RWPE1 (cell line): ENCODE measurements around the gene SMYD3.

ENCODE experiments used
- CTCF ChIA-PET: fragments of 350-600 bp; sonication (Branson Sonifier 250); formaldehyde crosslinking; extraction: SDS; loops from one replicate; lab custom pipeline; 2021; lab: Yijun Ruan, JAX
- POLR2A ChIA-PET: fragments of 400-600 bp; formaldehyde crosslinking; extraction: SDS; loops from one replicate; lab custom pipeline; 2020; ENCODE audit warnings: antibody characterized with exemption; ENCODE audit not compliant: low non-redundant PET; lab: Yijun Ruan, JAX
- DNase-seq: peaks from one replicate; pipeline ENCODE4 v3.0.0; 2012; ENCODE audit warnings: low spot score
- H3K27ac ChIP-seq: fragments of 450-650 bp; 2 replicates; pipeline ENCODE4 v1.5.1; 2017
- TF ChIP-seq, protein P1 (sequence below): fragments of 450-650 bp; conservative IDR thresholded peaks from 2 replicates; pipeline ENCODE4 v1.5.1; 2017; ENCODE audit warnings: low read depth, mild to moderate bottlenecking

The SMYD3 gene

DNA sequence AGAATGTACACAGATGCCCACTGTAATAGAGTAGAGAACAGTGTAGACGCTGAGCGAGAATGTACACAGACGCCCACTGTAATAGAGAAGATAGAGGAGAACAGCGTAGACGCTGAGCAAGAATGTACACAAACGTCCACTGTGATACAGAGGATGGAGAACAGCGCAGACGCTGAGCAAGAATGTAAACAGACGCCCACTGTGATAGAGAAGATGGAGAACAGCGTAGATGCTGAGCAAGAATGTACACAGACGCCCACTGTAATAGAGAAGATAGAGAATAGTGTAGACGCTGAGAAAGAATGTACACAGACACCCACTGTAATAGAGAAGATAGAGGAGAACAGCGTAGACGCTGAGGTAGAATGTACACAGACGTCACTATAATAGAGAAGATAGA is 306.9 kb downstream of the SMYD3 start:
- TF ChIP-seq, protein P1, sequence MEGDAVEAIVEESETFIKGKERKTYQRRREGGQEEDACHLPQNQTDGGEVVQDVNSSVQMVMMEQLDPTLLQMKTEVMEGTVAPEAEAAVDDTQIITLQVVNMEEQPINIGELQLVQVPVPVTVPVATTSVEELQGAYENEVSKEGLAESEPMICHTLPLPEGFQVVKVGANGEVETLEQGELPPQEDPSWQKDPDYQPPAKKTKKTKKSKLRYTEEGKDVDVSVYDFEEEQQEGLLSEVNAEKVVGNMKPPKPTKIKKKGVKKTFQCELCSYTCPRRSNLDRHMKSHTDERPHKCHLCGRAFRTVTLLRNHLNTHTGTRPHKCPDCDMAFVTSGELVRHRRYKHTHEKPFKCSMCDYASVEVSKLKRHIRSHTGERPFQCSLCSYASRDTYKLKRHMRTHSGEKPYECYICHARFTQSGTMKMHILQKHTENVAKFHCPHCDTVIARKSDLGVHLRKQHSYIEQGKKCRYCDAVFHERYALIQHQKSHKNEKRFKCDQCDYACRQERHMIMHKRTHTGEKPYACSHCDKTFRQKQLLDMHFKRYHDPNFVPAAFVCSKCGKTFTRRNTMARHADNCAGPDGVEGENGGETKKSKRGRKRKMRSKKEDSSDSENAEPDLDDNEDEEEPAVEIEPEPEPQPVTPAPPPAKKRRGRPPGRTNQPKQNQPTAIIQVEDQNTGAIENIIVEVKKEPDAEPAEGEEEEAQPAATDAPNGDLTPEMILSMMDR, result no peak
- H3K27ac ChIP-seq, result no peak overlapping the region
- no peak for DNase-seq
- CTCF ChIA-PET, result no interaction called here
- POLR2A ChIA-PET, result no interaction called here

DNA sequence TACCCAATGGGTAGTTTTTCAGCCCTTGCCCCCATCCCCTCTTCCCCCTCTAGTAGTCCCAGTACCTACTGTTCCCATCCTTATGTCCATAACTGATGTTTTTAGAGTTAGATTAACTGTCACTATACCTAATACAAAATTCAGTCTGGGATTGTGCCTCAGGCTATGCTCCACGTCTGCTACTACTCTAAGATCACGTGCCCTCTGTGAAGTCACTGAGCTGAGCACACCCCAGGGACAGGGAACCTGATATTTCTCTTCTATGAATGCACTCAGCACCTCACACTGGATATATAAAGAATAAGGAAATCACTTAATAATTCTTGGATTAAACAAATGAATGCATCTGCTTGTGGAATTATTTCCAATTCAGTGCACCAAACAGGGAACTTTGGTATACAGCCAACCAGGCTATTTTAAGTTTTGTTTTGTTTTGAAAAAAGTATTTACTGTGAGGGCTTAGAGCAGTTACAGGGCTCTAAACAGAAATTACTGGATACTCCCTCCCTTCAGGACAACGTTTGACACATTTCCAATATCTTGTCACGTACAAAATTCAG is 307.9 kb downstream of the SMYD3 start:
- TF ChIP-seq, protein P1, result no peak
- POLR2A ChIA-PET, result no interaction called here
- CTCF ChIA-PET, result interaction anchor here (0.6 kb wide), 1 partner anchor 916 kb away, joined by 3 read pairs; no protein-coding TSS in a partner anchor
- no peak overlapping the region for H3K27ac ChIP-seq
- no peak for DNase-seq

DNA sequence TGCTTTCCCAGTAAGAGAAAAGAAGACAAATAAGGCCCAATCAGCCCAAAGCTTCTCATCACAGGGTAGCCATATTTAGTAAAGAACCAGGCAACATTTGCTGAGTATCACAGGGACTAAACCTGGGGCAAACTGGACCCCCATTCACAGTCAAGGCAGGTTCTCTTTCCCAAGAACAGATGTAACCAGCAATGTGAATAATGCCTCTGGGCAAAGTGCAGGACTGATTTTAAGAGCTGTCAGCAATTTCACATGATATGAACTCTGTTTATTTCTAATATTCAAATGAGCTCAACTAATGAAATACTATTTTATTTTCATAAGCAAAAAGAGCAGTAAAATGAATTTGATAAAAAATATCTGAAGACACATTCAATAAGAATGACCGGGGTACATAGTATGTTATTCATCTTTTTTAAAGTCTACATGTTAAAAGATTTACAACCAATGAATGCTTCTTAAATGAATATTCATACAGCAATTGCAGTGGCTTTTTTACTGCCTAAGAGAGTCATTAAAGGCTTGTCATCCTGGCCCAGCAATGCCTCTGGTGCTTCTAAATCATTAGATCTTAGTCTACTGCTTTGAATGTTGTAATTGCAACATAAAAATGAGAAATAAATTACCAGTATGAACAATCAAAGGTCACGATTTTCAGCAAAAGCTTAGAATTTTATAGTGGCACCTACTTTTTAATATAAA is 308.8 kb downstream of the SMYD3 start:
- H3K27ac ChIP-seq, result no peak overlapping the region
- DNase-seq, result no peak
- TF ChIP-seq, protein P1, result no peak
- ChIA-PET POLR2A (no interaction called here), CTCF (interaction anchor here (0.6 kb wide), 1 partner anchor 915 kb away, joined by 3 read pairs; no protein-coding TSS in a partner anchor)

DNA sequence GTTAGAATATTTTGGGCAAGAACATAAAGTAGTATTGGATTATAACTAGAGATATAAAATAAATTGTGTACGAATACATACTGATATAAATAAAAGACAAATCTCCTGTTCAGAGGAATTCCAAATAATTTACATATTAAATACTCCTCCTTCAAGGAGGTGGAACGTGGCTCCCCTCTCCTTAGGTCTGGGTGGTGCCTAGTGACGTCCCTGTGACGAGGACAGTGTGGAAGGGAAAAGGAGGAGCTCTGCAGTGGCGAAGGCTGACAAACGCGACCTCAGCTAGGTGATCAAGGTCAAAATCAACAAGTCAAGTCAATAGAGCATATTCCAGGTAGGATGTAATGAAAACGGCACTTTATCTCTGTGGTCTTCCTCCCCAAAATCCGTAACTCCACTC is 310.0 kb downstream of the SMYD3 start:
- TF ChIP-seq, protein P1, result no peak
- POLR2A ChIA-PET, result no interaction called here
- DNase-seq, result no peak
- CTCF ChIA-PET, result no interaction called here
- no peak overlapping the region for H3K27ac ChIP-seq

DNA sequence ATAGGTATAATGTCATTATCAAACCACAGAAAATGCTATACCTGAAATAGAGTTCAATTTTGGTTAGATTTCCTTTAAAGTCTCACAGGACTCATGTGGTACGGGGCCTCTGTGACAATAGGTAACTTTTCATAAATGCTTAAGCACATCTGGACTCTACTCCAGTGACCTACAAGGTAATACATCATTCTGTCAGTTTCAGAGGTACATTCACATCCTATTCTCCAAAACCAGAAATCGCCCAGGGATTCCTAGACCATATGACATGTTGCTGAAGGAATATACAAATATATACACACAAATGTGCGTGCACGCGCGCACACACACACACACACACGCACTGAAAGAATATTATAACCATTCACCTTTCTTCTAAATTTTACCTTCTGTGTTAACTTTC is 311.8 kb downstream of the SMYD3 start:
- ChIA-PET CTCF (no interaction called here), POLR2A (no interaction called here)
- H3K27ac ChIP-seq, result no peak overlapping the region
- no peak for DNase-seq
- TF ChIP-seq, protein P1, result no peak

DNA sequence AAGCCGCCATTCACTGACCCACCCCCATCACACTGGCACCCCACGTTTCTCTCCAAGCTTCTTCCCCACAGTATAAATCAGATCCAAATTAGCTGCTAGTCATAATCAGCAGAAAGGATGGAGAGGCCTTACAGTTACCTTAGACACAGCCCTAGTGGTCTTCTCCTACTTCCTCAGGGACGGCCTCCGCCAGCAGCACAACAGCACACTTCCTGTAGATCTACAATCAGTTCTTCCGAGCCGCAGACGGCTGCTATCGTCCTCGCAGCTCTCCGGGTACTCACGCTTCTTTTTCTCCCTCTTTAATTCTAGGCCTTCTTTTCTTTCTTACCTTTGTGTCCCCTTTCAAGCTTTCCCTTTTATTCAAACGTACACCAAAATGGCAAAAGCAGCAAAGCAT is 313.5 kb downstream of the SMYD3 start:
- DNase-seq, result no peak
- CTCF ChIA-PET, result no interaction called here
- TF ChIP-seq, protein P1, result no peak
- no peak overlapping the region for H3K27ac ChIP-seq
- POLR2A ChIA-PET, result interaction anchor here (0.6 kb wide), 1 partner anchor 9 kb away, joined by 3 read pairs; no protein-coding TSS in a partner anchor
